Superior temporal gyrus (tissue), 1 donor: Measurements from ENCODE around the gene CCR6.
"Not testable (repeated sequence)": the region's sequence is repeated elsewhere in the genome, so short reads cannot be mapped to it uniquely, and the experiment has no call there.

ENCODE experiments used
- DNase-seq: peaks from one replicate; pipeline ENCODE4 v3.0.0-alpha.2; 2016; ENCODE audit errors: extremely low spot score

Gene CCR6

DNA sequence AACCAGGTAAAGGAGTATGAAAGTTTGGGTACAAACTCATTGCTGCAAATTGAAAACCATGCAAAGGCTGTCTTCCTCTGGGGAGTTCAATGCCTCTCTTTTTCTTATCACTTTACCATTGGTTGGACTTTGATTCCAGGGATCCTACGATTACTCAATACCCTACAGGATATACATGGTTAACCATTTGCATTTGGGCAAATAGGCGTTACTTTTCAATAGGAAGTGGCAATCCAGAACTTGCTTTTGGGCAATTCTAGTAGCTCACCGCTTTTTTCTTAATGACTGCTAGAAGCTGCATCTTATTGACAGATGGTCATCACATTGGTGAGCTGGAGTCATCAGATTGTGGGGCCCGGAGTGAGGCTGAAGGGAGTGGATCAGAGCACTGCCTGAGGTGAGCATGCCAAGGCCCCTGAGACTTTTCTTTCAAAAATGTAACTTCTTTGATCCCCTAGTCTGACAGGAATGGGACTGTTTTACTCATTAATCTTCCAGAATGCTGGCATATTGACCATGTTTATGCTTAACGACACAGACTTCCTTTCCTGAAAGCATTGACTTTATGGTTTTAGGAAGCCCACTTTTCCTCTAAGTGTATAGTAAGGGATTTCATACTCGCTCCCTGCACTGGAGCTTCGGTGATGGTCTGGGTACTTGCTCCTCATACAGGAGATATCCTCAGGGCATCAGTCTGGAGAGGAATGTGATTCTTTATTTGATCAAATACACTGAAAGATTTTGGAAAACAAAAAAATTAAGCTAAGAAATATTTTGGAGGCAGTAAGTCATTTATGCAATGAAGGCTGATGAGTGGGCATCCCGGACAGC, at the start of gene CCR6:
TSS of gene CCR6 (plus strand) at position 270 of the 831 bp plus-strand sequence. CDS start 13,039 bp downstream, outside the sequence.
- DNase-seq = no peak

- no peak for DNase-seq
These were observed 49.1 kb upstream of the CCR6 start for GRCh38 chr6:167073679-167074274.

DNA sequence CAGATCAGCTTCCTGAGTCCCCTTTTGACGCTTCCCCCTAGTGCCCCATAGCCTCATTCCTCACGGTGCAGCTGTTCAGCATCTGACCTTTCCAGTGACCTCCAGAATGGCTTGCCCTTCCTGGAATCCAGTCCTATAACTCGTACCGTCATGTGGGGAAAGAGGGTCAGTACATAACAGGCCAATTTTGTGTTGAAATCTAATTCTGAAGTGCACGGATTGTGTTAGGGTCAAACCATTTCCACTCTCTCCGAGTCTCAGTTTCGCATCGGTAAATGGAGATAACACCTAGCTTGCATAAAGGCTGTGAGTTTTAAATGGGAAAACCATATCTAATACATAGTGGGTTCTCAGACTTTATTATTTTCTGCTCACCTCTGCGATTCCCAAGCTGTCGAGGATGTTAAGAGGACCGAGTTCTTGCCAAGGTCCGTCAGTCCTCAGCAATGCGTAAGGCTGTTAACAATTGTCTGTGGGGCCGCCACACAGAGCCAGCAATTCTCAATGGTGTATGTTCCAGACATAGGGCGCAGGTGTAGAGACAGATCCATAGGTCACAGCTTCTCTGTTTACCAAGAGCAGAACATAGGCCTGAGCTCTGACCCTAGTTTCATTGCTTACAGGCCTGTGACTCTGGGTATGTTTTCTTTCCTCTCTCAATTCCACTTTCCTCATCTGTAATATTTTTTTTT, 45.5 kb upstream of the CCR6 start:
- DNase-seq = no peak

- DNase-seq = no peak
These were observed 44.2 kb upstream of the CCR6 start for GRCh38 chr6:167078745-167079144.

DNA sequence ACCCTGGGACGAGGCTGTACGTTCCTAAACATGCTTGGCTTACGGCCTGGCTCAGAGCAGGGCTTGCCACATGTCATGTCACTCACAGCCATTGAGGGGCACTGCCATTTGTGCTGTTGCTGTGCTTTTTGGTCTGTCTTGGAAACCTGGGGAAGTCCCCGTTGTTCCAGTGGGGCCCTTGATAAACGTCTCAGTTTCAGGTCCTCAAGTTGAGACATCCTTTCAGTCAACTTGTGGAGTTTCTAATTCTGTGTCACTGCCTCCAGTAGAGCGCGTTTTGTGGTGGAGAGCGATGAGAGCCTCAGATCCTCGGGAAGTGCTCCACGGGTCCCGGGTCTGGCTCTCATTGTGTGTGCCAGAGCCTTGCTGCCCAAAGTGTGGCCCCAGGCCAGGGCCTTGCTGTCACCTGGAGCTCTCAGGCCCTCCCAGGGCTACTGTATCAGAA, 43.0 kb upstream of the CCR6 start:
- no peak for DNase-seq

DNA sequence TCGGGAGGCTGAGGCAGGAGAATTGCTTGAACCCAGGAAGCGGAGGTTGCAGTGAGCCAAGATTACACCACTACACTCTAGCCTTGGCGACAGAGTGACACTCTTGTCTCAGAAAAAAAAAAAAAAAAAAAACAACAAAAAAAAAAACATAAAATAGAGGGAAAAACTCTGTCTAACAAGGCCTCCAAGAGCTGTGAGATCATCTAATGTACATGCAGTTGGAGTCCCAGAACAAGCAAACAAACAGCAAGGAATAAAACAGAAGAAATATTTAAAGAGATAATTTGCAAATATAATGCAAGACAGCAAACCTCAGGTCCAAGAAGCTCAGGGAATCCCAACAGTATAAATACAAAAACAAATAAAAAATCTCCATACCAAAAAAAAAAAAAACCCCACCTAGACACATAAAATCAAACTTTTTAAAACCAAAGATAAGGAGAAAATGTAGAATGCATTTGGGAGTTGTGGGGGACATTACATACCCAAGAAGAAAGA, 35.0 kb upstream of the CCR6 start:
- no peak for DNase-seq

- not testable (repeated sequence) for DNase-seq
These were observed 34.2 kb upstream of the CCR6 start for GRCh38 chr6:167088741-167089140.

DNA sequence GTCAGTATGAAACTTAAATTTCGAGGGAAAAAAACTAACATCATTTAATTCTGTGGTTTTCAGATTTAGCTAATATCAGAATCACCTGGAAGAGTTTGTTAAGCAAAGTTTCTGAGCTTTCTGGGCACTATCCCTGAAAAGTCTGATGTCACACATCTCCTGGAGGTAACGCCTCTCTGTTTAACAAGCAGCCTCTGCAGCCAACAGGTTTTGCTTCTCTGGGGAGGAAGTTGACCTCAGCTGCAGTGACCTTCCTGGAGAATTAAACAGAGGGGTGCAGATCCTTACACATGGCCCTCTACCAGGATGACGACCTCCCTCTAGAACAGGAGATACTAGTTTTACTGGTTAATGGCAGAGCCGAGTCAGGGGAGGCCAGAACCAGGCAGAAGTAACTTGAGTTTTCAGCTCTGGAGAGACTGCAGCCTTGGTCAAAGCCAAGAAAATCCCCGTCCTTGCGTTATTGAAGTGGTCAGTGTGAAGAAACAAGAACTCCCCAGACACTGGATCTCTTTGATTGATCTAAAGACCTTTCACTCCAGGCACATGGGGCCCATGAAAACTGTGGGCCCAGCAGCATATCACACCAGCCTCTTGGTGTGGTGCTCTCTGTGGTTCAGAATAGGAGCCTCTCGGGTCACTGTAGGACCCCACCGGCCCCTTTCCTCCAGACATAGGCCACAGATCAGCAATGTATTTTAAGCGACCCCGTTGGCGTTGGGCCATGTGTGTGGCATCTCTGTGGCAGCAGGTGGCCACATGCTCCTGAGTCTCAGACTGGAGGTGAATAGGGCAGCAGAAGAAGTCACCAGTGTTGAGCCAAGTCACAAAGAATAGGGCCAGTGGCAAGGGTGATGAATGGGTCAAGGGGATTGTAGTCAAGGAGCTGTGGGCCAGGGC, 33.4 kb upstream of the CCR6 start:
- no peak for DNase-seq

GRCh38 chr6:167090171-167090570, 32.7 kb upstream of the CCR6 start:
- no peak for DNase-seq

GRCh38 chr6:167091026-167091804, 31.7 kb upstream of the CCR6 start:
- no peak for DNase-seq

- no peak for DNase-seq
These were observed 31.1 kb upstream of the CCR6 start for GRCh38 chr6:167091805-167092107.

DNA sequence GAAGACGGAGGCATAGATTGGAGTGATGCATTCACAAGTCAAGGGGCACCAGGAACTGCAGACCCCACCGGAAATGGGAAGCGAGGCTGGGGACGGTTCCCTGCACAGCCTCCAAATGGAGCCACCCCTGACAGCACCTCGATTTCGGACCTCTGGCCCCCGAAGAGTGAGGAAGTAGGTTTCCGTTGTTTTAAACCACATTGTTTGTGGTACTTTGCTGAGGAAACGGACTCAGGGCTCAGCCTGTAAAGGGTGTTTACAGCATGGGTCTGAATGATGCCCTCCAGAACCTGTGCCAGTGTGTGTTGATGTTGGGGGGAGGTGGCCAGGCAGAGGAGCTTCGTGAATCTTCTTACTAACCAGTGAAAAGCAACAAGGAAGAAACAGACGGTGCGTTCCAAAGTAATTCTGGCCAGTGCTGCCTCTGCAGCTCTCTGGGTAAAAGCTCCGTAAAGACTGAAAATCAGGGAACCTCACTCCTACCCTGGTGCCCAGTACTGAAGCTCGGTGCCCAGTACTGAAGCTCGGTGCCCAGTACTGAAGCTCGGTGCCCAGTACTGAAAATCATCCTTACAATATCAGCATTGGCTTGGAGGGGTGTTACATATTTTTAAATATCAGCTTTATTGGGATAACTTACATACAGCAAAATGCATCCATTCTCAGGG, 30.1 kb upstream of the CCR6 start:
- no peak for DNase-seq

- DNase-seq = no peak
These were observed 29.4 kb upstream of the CCR6 start for GRCh38 chr6:167093406-167093921.

DNA sequence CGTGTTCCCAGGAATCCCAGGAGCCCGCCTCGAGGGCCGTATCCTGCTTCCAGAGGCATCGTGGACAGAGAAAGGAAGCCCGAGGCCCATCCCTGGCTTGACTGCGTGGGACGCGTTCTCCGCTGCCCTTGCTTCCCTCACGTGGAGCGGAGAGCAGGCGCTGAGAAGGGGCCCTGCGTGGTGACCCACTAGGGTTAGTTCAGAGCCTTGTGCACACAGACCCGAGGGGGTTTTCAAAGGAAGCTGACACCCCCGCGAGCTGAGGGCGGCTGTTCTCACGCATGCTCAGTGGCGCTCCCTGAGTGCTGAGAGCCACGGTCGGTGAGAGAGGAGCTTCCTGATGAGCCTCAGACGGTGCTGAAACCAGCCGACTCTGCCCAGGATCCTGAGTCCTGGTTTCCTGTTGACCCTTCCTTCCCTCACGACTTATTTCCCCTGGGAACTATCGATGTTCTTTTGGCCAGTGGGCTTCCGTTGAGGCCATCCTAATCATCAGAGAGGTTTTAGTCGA, 28.9 kb upstream of the CCR6 start:
- DNase-seq = no peak

DNA sequence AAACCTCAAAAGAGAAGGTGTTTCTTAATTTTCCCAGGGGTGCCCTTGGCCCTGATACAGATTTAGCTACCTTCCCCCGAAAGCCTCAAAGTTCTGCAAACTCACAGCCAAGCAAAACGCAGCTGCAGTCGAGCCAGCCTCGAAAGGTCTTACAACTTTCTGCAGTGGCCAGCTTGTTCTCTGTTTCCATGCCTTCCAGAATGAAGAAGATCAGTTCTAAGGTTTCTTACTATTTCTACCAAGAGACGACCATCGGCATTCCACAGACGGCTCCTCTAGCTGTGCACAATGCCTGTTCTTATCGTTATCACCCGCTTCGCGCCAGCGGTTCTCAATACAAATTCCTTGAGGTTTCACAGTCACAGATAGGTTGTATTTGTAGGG, 28.5 kb upstream of the CCR6 start:
- DNase-seq = no peak

- DNase-seq = no peak
These were observed 27.9 kb upstream of the CCR6 start for GRCh38 chr6:167094820-167095637.

GRCh38 chr6:167095888-167096287, 27.0 kb upstream of the CCR6 start:
- DNase-seq = no peak

DNA sequence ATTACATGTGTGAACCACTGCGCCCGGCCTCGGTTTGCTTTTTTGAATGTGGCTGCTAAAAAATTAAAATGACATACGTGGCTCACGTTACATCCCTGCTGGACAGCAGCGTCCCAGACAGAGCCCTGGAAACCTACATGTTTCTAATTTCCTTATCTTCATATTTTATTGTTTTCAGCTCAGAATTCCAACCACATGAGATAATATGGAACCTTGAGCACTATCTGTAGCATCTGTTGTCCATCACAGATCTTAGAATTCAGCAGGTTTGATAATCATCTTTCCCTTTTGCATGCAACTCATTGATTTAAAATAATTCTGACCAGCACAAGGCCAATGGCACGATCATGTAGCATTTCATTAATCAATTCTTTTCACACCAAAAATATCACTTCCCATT, 25.9 kb upstream of the CCR6 start:
- no peak for DNase-seq

- no peak for DNase-seq
These were observed 25.1 kb upstream of the CCR6 start for GRCh38 chr6:167097770-167098169.
